Coronary artery (tissue), 2 donors: Measurements from ENCODE around the gene CATSPERD.
"Not testable (repeated sequence)": the region's sequence is repeated elsewhere in the genome, so short reads cannot be mapped to it uniquely, and the experiment has no call there.

Source experiments
- DNase-seq: peaks from one replicate; pipeline ENCODE4 v3.0.0-alpha.2; 2017; ENCODE audit warnings: low spot score
- H3K27ac ChIP-seq, 2 donors: fragments of 200-600 bp; sonication (generic); one replicate each; pipeline ENCODE4 v1.5.1; 2016 to 2019
- H3K4me3 ChIP-seq: fragments of 200-600 bp; sonication (generic); 2 replicates; pipeline ENCODE4 v1.5.1; 2016; ENCODE audit warnings: mild to moderate bottlenecking, moderate library complexity
- TF ChIP-seq, protein P1 (sequence below): fragments of 200-600 bp; sonication (generic); IDR thresholded peaks from one replicate; pipeline ENCODE4 v1.5.1; 2019; ENCODE audit warnings: antibody characterized with exemption

Gene CATSPERD

DNA sequence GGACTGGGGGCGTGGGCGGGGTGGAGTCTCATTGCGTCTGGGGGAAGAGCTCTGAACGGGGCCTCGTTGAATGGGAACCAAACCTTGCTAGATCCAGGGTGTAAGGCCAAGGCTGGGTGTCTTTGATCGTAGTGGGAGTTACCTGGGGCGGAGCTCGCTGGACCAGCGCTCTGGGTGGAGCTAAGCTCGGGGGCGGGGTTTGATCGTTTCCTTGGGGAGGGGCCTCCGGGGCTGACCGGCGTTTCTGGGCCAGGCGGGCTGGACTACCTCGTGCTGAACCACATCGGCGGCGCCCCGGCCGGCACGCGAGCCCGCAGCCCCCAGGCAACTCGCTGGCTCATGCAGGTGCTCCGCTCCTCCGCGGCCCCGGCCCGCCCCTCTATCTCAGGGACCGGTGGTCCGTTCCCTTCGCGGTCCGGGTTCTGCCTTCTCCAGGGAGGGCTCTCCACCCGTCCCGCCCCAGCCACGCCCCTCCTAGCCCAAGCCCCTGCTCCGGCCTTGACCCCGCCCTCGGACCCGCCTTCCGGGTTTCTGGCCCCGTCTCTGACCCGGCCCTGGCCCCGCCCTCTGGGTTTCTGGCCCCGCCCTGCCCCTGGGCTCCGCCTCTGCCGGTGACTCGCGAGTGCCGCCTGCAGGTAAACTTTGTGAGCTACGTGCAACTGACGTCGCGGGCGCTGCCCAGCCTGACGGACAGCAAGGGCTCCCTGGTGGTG is 33.6 kb upstream of the CATSPERD start:
- DNase-seq: peak; percentile 96
- peak overlapping the region; percentile 63 to 85 for H3K27ac ChIP-seq

DNA sequence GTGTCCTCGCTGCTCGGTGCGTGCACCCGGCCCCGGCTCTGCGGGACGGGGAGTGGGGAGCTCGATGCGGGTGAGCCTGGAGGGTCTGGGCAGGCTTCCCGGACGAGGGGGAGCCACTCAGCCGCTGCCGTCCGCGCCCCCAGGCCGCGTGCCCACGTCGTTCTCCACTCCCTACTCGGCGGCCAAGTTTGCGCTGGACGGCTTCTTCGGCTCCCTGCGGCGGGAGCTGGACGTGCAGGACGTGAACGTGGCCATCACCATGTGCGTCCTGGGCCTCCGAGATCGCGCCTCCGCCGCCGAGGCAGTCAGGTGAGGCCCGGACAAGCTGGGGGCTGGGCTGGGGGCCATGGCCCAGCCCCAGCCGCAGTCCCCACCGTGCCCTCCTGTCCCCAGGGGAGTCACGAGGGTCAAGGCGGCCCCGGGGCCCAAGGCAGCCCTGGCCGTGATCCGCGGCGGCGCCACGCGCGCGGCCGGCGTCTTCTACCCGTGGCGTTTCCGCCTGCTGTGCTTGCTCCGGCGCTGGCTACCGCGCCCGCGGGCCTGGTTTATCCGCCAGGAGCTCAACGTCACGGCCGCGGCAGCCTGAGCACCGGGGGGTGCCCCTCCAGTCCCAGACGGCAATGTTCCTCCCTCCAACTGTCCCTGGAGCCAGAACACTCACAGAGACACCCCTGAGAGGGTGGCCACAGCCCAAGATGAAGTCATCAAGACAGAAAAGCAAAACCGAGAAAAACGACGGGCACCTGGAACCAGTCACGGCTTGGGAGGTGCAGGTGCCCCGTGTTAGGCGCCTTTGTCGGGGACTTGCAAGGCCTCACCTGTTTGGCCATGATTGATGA is 32.9 kb upstream of the CATSPERD start:
- TF ChIP-seq, protein P1, sequence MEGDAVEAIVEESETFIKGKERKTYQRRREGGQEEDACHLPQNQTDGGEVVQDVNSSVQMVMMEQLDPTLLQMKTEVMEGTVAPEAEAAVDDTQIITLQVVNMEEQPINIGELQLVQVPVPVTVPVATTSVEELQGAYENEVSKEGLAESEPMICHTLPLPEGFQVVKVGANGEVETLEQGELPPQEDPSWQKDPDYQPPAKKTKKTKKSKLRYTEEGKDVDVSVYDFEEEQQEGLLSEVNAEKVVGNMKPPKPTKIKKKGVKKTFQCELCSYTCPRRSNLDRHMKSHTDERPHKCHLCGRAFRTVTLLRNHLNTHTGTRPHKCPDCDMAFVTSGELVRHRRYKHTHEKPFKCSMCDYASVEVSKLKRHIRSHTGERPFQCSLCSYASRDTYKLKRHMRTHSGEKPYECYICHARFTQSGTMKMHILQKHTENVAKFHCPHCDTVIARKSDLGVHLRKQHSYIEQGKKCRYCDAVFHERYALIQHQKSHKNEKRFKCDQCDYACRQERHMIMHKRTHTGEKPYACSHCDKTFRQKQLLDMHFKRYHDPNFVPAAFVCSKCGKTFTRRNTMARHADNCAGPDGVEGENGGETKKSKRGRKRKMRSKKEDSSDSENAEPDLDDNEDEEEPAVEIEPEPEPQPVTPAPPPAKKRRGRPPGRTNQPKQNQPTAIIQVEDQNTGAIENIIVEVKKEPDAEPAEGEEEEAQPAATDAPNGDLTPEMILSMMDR: no peak
- peak; percentile 75 for DNase-seq
- Histone ChIP-seq H3K4me3 (peak overlapping the region; percentile 70), H3K27ac (peak overlapping the region; percentile 63 to 85)

More for the DNA sequence above, 33.6 kb upstream of the CATSPERD start:
- TF ChIP-seq, protein P1: peak; percentile 83
- H3K4me3 ChIP-seq: peak overlapping the region; percentile 70

DNA sequence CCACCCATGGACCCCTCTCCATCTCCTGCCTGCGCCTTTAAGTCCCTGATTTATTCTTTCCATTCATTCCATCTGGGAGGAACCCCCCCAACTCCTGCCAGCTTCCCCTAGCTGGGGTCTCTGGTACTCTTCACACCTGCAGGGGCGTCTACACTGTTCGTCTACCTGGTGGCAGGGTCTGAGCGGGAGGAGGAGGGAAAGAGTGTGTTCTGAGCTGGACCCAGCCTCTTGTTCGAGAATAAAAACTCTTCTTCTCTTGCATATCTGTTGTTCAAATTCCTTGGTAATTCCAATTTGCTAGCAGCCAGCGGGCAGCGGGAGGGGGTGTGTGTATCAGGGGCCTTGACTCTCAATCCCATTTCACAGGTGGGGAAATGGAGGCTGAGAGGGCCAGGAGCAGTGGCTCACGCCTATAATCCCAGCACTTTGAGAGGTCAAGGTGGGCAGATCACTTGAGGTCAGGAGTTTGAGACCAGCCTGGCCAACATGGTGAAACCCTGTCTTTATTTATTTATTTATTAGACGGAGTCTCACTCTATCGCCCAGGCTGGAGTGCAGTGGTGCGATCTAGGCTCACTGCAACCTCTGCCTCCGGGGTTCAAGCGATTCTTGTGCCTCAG is 32.1 kb upstream of the CATSPERD start:
- H3K4me3 ChIP-seq, H3K27ac ChIP-seq: not testable (repeated sequence)
- peak; percentile 72 for DNase-seq

DNA sequence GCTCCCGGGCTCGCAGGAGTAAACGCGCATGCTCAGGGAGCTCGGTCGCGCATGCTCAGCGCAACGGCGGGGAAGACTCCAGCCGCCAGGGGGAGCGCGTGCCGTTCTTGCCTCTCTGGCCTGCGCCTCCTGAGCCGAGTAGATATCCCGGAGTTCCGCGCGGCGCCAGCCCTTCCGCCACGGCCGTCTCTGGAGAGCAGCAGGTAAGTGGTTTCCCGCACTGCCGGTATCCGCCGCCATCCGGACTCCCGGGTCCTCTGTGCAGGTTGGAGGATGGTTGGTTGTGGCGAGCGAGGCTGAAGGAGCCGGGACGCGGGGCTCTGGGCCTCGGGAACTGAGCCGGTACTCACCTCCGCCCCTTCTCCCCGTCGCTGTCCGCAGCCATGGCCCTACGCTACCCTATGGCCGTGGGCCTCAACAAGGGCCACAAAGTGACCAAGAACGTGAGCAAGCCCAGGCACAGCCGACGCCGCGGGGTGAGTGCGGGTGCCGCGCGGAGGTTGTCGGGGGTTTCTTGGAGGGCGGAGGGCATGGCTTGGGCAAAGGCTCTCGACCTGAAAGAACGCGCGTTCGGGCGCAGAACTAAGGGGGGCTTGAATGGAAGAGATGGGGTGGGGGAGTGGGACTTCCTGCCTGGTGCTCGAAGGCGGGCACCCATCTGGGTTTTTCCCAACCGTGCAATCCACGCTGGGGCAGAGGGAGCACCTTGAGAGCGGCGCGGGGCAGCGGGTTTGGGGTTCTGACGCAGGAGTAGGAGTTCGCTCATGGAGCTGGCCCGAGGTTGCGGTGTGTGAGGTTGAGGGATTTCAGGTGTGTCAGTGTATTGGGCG is 30.1 kb upstream of the CATSPERD start, which contains the start of gene RPL36:
Gene RPL36 (plus strand): TSS at position 171 of the 830 bp plus-strand sequence. CDS start 213 bp downstream, at position 384.
- TF ChIP-seq, protein P1: peak; percentile 98
- Histone ChIP-seq H3K27ac (peak within 1 kb of the TSS; percentile 87 to 97), H3K4me3 (peak within 1 kb of the TSS; percentile 98)
- DNase-seq: peak; percentile 98

DNA sequence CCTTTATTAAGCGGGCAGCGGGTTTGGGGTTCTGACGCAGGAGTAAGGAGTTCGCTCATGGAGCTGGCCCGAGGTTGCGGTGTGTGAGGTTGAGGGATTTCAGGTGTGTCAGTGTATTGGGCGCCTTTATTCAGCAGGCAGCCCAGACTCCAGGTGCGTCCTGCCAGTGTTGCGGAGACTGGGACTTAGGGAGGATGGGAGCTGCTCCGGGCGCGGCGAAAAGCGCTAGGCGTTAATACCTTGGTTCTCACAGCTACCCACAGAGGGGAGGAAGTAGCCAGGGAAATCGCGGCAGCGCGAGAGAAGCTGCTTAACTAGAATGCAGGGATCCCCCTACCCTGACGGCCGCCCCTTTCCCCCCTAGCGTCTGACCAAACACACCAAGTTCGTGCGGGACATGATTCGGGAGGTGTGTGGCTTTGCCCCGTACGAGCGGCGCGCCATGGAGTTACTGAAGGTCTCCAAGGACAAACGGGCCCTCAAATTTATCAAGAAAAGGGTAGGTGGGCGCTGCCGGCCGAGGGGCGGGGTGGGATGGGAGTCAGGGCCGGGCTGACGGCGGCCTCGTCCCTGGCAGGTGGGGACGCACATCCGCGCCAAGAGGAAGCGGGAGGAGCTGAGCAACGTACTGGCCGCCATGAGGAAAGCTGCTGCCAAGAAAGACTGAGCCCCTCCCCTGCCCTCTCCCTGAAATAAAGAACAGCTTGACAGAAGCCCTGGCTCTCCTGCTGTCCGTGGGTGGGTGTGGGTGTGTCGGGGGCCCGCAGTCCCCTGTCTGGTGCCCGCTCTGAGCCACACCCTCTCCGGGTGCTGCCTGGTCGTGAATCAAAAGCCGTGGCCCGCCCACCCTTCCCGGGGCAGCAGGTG is 29.2 kb upstream of the CATSPERD start:
- DNase-seq: no peak
- Histone ChIP-seq H3K27ac (peak overlapping the region; percentile 87 to 97), H3K4me3 (peak overlapping the region; percentile 98)
- TF ChIP-seq, protein P1: no peak

DNA sequence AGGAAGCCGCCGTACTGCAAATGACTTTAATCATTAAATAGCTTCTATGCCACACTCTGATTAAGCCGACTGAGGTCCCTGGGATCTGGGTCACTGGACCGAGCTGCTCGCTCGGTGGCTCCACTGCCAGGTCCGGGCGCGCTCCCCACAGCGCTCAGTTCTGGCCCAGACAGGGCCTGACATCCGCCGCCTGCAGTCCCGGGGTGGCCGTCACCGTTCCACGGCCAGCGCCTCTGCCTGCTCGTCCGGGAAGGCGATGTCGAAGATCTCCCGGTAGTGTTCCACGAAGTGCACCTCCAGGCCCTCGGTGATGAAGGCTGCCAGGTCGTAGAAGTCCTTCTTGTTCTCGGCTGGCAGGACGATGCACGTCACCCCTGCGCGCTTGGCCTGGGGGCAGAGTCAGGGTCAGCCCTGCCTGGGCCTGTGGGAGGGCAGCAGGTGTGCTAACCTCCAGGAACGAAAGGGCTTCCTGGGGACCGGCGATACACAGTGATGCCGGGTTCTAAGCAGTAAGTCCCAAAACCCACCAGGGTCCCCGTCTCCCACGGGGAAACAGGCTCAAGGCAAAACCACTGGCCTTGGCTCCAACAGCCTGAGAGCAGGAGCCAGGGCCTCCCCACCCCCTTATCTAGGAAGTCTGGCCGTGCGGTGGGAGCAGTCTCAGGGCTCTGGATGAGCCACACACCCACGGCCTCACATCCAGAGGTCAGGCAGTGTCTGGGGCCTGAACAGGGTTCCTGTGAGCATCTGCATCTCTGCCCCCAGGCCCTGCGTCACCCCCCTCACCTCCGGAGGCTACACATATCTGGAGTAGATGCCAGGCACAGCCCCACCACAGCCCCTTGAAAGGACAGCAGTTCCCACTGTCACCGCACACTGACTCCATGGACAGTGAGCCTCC is 28.4 kb upstream of the CATSPERD start:
- Histone ChIP-seq H3K27ac (peak overlapping the region in 1 of 2 donors; percentile 97), H3K4me3 (peak overlapping the region; percentile 98)
- TF ChIP-seq, protein P1: no peak
- DNase-seq: peak; percentile 72
